GM23248 (cell line): Measurements from ENCODE around the gene MAML2.

ENCODE experiments used
- EZH2 ChIP-seq: fragments of 200-600 bp; sonication (generic); IDR thresholded peaks from 2 replicates; pipeline ENCODE4 v1.6.1; 2018; ENCODE audit warnings: antibody characterized with exemption, mild to moderate bottlenecking; ENCODE audit not compliant: insufficient read depth, poor library complexity, severe bottlenecking
- EZH2phosphoT487 ChIP-seq: fragments of 200-600 bp; sonication (generic); IDR thresholded peaks from 2 replicates; pipeline ENCODE4 v1.6.1; 2018; ENCODE audit warnings: antibody characterized with exemption, moderate library complexity, mild to moderate bottlenecking, low read depth; ENCODE audit not compliant: insufficient read depth

DNA sequence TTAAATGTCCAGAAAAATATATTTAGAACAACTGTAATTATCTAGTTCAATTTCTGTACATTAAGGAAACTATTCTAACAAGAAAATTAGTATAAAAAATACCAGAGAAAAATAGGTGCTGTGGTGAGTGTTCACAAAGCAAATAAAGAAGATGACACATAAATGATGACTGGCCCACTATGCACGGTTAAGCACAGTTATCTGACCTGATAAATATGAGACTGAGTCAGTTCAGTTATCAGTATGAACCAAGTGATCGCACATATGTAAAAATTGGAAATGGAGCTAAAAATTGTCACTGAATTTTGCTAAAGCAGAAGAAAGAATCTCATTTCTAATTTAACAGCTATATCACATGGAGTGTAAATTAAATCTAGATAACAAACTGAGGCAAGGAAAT is 18.8 kb upstream of the MAML2 start:
- TF ChIP-seq EZH2 (no peak), EZH2phosphoT487 (no peak)
